Sigmoid colon (tissue), 3 donors: ENCODE data around the gene KIF13A.

Experiments
- POLR2A ChIP-seq, 2 donors: fragments of 450-650 bp; IDR thresholded peaks; one replicate each; pipeline ENCODE4 v1.6.1; 2016; ENCODE audit warnings: antibody characterized with exemption in 2 of 2, mild to moderate bottlenecking in 2 of 2, moderate library complexity in 2 of 2
- TF ChIP-seq, protein P1 (sequence below), 4 experiments: fragments of 450-650 bp in 3 of 4; fragments of 200-600 bp in 1 of 4; IDR thresholded peaks; one replicate each; pipeline ENCODE4 v1.5.1; 2016 to 2019; ENCODE audit warnings: antibody characterized with exemption in 4 of 4, mild to moderate bottlenecking in 3 of 4, moderate library complexity in 2 of 4

DNA sequence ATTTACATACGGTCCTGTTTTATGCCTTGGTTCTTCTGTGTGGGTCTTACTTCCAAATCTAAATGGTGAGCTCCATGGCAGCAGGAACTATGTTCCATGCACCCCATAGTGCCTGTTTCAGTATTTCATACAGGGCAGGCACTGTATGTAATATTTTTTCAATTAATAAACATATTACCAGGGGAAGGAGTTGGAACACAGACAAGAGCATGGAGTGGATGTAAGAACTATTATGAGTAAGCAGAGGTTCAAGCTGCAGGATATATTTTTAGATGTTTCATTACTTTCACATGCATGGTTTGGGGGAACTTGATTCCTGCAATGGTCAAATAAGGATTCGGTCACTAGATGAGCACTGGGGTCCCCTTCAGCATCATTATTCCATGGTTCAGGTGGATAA is 108.3 kb downstream of the KIF13A start:
- TF ChIP-seq POLR2A (IDR thresholded peaks at IDR 0.05): no peak
- TF ChIP-seq, protein P1, sequence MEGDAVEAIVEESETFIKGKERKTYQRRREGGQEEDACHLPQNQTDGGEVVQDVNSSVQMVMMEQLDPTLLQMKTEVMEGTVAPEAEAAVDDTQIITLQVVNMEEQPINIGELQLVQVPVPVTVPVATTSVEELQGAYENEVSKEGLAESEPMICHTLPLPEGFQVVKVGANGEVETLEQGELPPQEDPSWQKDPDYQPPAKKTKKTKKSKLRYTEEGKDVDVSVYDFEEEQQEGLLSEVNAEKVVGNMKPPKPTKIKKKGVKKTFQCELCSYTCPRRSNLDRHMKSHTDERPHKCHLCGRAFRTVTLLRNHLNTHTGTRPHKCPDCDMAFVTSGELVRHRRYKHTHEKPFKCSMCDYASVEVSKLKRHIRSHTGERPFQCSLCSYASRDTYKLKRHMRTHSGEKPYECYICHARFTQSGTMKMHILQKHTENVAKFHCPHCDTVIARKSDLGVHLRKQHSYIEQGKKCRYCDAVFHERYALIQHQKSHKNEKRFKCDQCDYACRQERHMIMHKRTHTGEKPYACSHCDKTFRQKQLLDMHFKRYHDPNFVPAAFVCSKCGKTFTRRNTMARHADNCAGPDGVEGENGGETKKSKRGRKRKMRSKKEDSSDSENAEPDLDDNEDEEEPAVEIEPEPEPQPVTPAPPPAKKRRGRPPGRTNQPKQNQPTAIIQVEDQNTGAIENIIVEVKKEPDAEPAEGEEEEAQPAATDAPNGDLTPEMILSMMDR (IDR thresholded peaks at IDR 0.05): no peak
